Hematopoietic multipotent progenitor cell treated with erythropoietin and hydrocortisone succinate and interleukin-3 and kit ligand, for 15 days (in vitro differentiated cells): ENCODE measurements around the gene CABYR.
"Not testable (repeated sequence)": the region's sequence is repeated elsewhere in the genome, so short reads cannot be mapped to it uniquely, and the experiment has no call there.

Experiments used
- DNase-seq: peaks from one replicate; pipeline ENCODE4 v3.0.0-alpha.2; 2015; ENCODE audit warnings: low spot score

The CABYR gene

GRCh38 chr18:24130494-24130893, 8.4 kb upstream of the CABYR start:
- DNase-seq, result no peak

DNA sequence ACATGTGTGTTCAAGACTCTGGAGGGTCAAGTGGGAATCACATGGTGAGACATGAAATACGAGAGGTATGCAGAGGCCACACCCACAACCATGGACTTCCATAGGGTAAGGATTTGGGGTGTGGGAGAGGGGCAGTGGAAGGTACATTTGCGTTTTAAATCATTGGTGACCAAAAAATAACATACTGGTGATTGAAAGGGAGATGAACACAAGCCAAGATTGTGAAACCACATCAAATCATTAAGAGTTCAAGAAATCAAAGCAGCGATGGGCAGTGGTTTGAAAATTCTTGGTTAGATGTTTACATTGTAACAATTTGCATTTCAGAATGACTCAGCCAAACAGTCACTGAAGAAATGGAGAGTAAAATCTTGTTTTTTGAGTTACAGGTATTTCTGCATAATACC, 1.9 kb upstream of the CABYR start:
- DNase-seq, result no peak

DNA sequence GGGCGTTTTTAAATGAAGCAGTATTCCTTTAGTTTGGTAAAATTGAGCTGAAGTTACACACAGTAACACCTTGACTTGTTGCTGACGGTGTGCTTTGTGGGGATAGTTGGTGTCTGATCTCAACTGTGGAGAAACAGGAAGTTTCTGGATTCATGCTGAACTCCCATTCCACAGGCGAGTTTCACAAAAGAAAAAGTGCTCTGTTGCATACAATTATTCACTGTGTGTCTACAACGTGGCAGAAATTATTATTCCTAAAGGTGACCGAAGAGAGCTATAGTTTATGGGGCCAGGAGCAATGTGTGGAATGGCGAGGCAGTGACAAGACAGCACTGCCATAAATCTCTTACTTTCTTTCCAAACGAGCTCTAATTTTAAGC, 463 bp upstream of the CABYR start:
- no peak for DNase-seq

GRCh38 chr18:24140697-24141096, 1.8 kb downstream of the CABYR start:
- DNase-seq, result no peak

- no peak for DNase-seq
Measured at GRCh38 chr18:24142376-24142775, 3.5 kb downstream of the CABYR start.

DNA sequence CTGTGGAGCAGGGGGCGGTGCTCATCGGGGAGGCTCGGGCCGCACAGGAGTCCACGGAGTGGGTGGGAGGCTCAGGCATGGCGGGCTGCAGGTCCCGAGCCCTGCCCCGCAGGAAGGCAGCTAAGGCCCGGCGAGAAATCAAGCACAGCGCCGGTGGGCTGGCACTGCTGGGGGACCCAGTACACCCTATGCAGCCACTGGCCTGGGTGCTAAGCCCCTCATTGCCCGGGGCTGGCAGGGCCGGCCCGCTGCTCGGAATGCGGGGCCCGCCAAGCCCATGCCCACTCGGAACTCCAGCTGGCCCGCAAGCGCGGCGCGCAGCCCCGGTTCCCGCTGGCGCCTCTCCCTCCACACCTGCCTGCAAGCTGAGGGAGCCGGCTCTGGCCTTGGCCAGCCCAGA, 10.7 kb downstream of the CABYR start:
- DNase-seq, result not testable (repeated sequence)

- no peak for DNase-seq
Measured at GRCh38 chr18:24153397-24153796, 14.5 kb downstream of the CABYR start.

GRCh38 chr18:24157855-24158254, 19.0 kb downstream of the CABYR start:
- DNase-seq, result no peak

- no peak for DNase-seq
Measured at GRCh38 chr18:24160086-24160485, 21.2 kb downstream of the CABYR start.

GRCh38 chr18:24161304-24161703, 22.4 kb downstream of the CABYR start:
- DNase-seq, result no peak

- no peak for DNase-seq
Measured at GRCh38 chr18:24168496-24168895, 29.6 kb downstream of the CABYR start.

- no peak for DNase-seq
Measured at GRCh38 chr18:24170360-24170759, 31.5 kb downstream of the CABYR start.

- no peak for DNase-seq
Measured at GRCh38 chr18:24173997-24174396, 35.1 kb downstream of the CABYR start.

DNA sequence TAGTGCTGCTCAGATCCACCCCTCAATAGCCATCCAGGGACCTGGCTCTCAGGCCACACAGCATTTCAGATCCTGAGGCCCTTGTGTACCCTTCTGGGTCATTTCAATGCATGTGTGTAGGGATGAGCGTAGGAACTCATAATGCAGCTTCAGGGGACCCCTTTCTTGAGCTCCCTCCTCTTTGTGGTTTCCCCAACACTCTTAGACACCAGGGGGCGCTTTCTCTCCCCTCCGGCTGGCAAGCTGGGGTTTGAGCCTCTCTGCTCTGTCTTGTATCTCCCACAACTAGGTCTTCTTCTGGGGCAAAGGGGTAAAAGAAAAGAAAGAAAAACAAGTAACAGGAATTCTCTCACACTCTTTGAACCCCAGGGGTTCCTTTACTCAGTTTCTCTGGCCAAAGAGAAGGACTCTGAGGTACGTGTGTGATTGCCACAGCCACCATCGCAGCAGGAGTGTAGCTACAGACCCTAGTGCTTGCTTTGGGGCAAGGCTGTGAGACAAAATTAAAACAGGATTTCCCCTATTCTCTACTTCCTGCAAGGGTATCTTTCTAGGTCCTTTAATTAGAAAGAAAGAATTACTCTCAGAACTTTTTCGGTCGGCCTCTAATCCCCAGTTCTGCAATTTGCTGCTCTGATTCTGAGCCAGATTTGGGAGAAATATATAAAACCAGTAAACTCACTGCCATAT, 38.0 kb downstream of the CABYR start:
- DNase-seq, result peak; percentile 29

DNA sequence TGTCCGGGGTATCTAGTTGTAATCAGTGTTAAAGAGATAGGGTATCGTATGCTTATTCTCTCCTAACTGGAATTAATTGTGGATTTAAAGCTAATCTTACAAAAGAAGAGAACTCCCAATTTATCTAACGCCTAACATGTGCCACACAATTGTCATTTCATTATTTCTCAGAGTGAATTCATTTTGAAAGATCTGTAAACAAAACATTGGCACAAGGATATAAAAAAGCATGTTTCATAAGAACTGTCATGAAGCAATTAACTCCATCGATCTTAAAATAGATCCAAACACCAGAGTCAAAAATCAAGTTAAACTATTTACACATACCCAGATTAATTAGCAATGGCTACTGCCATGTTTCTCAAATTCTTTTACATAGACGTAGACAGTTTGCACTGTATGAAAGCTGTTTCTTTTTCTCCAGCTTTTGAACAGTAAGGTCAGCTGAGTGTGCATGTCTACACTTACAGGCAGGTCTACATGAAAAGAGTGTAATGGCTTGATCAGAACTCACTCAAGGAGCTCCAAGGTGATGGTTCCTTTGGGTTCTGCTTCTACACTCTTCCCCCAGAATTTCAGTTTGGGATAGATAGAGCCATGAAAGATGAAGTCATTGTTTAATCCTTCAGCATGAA, 38.8 kb downstream of the CABYR start:
- DNase-seq, result no peak

DNA sequence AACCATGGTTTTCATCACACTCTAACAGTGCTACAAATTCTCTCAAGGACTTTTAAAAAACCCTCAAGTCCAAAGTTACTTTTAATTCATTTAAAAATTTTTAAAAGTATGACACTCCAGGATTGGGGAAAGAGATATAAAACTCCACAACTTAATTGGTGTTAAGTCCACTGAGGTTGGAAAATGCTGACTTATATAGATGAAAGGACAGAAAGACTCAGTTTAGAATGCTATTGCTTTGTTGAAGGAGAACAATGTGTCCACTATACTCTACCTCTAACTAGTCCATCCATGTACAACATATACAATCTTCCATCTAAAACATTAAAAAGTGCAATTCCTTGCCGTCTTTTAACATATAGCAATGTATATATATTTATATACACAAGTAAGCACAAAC, 41.2 kb downstream of the CABYR start:
- no peak for DNase-seq

GRCh38 chr18:24181806-24182205, 42.9 kb downstream of the CABYR start:
- no peak for DNase-seq

- no peak for DNase-seq
Measured at GRCh38 chr18:24185805-24186204, 46.9 kb downstream of the CABYR start.

DNA sequence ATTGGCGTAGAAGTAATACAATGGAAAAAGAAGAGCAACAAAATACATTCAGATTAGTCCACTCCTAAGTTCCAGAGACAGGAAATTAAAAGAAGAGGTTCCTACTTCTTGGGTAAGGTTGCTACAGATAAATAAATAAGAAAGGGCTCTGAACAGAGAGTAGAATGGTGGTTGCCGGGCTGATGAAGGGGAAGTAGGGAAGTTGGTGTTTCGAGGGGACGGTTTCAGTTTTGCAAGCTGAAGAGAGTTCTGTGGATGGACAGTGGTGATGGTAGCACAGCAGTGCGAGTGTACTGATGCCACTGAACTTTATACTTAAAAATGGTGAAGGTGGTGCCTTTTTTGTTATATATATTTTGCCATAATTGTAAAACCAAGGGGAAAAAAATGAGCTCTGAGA, 48.2 kb downstream of the CABYR start:
- DNase-seq, result no peak

DNA sequence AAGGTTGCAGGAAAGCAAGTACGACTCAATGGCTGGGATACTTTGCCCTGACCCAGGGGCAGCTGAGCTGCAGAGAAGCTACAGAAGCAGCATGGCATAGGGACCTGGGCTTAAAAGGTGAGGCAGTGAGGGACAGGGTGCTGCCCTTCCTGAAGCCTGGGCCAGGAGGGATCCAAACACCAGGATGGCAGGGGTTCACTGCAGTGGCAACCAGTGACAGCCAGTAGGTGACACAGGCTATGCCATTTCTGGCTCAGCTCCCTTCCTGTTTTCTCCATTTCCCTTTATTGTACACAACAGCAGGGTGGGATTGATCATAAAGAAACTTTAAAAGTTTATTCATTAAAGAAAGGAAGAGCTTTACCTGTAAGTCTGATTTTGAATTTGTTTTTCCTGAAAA, 48.8 kb downstream of the CABYR start:
- DNase-seq, result no peak

- no peak for DNase-seq
Measured at GRCh38 chr18:24188120-24188519, 49.3 kb downstream of the CABYR start.

GRCh38 chr18:24189007-24189528, 50.2 kb downstream of the CABYR start:
- DNase-seq, result no peak

- no peak for DNase-seq
Measured at GRCh38 chr18:24189664-24190346, 50.9 kb downstream of the CABYR start.
